GM18907 (cell line): ENCODE data around the gene CENPV.
"Not testable (repeated sequence)": the region's sequence is repeated elsewhere in the genome, so short reads cannot be mapped to it uniquely, and the experiment has no call there.

Experiments
- ATAC-seq: cut with Tn5 transposase; IDR thresholded peaks from one replicate; pipeline ENCODE4 v1.9.1; 2021; ENCODE audit warnings: mild to moderate bottlenecking, moderate library complexity; ENCODE audit not compliant: unreplicated experiment

CENPV gene

DNA sequence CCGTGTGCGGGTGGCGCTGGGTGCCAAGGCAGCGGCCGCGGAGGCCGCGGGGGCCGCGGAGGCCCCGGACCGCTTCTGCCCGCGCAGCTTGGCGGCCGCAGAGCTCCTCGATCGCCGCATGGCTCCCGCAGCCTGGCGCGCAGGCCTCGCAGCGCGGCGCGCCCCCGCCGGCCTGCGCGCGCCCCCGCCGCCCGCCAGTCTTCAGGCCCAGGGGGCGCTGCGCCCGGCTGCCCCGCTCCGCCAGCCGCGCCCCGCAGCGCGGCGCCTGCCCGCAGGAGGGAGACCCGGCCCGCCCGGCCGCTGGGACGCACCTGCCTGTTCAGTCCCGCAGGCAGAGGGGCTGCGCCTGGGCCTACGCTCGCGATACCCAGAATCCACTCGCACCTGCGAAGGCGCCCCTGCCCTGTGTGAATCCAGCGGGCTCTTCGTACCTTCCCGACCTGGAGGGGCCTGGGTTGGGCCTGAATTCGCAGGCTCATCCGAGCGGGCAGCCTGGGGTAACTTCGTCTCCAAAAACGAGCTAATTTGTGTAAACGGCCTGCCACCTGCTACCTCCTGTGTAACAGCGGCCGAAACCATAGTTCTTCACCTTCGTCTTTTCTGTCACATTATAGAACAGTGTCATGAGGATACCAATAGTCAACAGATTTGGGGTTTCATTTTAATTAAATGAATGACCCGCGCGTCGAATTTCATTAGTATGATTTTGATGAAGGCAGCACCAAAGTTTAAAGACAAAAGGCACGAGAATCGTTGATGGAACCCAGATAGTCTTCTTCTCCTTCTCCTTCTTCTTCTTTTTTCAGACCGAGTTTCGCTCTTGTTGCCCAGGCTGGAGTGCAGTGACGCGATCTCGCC, at the start of gene CENPV:
Gene CENPV, minus strand, starts transcription at position 153 of the 858 bp plus-strand sequence. Its CDS starts 33 bp downstream, at position 120.
- ATAC-seq, result peak; percentile 63

DNA sequence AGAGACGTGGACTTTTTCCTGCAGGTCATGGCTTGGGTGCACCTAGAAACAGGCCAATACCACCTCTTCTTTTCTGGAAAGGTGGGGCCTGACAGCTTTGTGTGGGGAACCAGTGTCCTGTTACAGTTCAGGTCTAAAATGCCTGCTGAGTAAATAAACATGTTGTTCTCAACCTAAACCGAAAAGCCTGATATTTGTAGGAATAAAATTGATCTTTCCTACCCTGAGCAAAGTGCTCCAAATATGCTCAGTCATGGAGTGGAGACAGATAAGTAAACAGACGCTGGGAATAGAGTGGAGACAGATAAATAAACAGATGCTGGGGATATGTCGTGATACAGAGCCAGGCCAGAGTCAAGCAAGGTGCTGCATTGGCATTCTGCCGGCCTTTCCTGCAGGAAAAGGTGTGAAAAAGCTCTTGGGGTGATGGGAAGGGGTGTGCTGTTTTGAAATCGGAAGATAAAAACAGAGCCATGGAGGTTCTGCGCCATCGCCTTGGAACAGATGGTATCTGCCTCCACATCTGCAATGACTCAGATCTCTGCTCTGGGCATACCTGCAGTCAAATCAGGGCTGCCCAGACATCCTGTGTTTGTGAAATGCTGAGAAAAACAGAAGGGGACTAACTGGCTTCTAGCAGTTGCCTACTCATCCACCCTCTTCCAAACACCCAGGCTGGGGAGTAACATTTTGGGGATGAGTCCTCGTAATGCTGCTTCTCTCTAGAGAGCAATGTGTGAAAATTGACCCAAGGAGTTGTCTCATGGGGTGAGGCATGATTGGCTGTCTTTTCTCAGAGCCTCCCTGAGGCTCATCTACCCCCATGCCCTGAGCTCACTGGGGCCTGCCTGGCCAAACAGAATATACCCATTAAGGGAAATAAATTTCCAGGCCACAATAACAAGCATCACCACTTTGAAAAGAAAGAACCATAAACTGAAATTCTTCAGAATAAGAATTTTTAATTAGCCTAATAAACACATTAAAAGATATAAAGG, 45.3 kb upstream of the CENPV start:
- peak; percentile 86 for ATAC-seq

DNA sequence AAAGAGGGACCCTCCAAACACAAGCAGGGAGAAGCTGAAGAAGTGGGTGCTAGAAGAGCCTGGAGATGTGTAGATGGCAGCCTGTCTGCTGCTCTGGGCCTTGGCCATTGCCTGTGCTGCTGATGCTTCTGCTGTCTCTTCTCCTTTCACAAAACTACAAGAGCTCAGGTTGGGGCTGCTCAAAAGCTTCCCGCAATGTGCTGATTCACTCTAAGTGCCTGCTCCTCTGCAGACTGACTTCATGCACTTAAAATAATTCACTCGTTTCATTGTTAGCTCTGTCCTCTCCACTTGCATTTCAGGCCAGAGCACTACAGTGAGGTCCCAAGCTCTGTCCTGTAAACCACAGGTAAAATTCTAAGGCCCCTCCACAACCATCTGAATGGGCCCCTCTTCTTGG, 43.4 kb upstream of the CENPV start:
- ATAC-seq, result not testable (repeated sequence)

DNA sequence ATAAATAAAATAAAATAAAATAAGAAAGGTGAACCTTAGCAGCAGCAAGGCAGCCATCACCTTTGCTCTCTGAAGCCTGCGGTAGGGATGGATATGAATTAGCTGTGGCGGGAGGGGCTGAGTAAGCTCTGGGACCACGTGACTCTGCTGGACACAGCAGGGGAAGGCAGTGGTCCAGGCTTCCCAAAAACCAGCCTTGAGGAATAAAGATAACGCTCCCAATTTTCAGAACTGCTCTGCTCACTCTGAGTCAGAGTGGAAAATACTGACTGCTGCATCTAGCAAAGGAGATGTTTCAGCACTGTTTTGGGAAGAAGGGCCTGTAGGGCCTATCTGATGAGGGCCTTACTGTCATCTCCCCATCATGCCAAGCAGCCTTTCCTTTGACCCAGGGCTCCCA, 42.6 kb upstream of the CENPV start:
- ATAC-seq, result not testable (repeated sequence)

DNA sequence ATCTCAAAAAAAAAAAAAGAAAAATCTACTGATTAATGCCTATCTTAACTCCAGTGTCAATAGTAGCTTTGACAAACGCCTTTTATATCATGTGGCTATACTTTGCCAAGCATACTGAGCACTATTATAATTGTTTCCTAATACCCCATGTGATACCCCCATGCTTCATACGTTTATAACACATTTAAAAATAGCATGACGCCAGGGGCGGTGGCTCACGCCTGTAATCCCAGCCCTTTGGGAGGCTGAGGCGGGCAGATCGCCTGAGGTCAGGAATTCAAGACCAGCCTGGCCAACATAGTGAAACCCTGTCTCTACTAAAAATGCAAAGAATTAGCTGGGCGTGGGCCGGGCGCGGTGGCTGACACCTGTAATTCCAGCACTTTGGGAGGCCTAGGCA, 39.2 kb upstream of the CENPV start:
- not testable (repeated sequence) for ATAC-seq

DNA sequence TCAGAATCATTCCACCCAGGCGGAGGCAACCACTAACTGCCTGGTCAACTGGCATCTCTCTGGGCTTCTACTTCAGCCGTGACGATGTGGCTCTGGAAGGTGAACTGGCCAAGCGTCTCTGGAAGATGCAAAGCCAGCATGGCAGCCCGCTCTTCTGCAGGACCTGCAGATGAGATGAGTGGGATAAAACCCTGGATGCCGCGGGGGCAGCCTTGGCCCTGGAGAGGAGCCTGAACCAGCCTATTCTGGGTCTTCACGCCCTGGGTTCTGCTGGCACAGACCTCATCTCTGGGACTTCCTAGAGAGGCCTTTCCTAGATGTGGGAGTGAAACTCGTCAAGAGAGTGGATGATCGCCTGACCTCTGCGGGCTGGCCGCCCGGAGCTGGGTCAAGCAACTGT, 38.2 kb upstream of the CENPV start:
- no peak for ATAC-seq

DNA sequence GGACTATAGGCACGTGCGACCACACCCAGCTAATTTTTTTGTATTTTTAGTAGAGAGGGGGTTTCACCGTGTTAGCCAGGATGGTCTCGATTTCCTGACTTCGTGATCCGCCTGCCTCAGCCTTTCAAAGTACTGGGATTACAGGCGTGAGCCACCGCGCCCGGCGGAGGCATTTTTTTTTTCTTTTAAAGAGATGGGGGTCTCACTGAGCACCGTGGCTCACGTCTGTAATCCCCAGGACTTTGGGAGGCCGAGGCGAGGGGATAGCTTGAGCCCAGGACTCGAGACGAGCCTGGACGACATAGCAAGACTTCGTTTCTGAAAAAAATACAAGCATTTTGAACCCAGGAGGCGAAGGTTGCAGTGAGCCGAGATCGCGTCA, 32.8 kb upstream of the CENPV start:
- not testable (repeated sequence) for ATAC-seq

DNA sequence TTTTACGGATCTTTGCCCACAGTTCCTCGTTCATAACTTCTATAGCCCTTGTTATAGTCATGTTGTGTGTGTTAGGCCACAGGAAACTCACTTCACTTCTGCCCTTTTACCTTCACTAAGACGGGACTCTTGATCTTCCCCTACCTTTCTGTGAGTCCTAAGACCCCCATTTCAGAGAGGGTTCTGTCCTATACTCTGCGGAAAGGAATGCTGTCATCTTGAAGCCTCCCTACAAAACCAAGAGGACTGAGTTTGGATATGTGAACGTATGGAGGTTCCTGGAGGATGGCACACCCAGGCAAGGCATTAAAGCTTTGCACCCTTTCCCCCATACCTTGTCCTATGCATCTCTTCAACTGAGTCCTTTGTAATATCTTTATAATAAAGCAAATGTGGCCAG, 31.3 kb upstream of the CENPV start:
- no peak for ATAC-seq

DNA sequence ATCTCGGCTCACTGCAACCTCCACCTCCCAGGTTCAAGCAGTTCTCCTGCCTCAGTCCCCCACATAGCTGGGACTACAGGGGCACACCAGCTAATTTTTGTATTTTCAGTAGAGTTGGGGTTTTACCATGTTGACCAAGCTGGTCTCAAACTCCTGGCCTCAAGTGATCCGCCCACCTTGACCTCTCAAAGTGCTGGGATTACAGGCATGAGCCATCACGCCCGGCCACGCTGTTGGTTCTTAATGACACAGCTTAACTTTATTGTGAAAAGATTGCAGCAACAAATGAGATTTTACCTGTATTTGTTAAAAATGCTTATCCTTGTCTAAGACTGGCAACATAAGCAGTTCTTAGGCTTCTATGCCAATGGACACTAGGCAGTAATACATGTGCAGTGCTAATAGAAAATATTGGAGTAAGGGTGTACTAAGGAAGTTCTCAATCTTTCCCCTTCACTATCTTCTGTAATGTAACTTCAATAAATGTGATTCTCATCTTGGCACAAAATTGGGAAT, 30.6 kb upstream of the CENPV start:
- no peak for ATAC-seq

DNA sequence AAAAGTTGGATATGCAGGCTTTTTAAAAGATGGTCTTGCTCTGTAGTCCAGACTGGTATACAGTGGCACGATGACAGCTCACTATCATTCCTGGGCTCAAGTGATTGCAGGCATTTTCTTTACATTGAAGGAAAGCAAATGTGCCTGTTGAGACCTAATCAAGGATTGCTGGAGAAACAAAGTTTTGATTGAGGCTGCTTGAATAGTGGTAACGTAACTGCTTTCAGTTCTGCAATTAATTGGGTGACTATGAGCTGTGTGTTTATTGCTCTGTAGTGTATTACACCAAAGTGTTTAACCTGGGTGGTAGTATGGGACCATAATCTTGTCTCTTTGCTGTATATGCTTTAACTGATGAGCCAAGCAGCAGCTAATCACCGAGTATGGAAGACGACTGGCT, 29.9 kb upstream of the CENPV start:
- ATAC-seq, result no peak

DNA sequence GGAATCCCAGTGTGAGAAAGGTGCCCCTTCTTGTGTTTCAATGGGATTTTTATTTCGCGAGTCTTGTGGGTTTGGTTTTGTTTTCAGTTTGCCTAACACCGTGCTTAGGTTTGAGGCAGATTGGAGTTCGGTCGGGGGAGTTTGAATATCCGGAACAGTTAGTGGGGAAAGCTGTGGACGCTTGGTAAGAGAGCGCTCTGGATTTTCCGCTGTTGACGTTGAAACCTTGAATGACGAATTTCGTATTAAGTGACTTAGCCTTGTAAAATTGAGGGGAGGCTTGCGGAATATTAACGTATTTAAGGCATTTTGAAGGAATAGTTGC, 28.2 kb upstream of the CENPV start:
- ATAC-seq, result peak; percentile 7

DNA sequence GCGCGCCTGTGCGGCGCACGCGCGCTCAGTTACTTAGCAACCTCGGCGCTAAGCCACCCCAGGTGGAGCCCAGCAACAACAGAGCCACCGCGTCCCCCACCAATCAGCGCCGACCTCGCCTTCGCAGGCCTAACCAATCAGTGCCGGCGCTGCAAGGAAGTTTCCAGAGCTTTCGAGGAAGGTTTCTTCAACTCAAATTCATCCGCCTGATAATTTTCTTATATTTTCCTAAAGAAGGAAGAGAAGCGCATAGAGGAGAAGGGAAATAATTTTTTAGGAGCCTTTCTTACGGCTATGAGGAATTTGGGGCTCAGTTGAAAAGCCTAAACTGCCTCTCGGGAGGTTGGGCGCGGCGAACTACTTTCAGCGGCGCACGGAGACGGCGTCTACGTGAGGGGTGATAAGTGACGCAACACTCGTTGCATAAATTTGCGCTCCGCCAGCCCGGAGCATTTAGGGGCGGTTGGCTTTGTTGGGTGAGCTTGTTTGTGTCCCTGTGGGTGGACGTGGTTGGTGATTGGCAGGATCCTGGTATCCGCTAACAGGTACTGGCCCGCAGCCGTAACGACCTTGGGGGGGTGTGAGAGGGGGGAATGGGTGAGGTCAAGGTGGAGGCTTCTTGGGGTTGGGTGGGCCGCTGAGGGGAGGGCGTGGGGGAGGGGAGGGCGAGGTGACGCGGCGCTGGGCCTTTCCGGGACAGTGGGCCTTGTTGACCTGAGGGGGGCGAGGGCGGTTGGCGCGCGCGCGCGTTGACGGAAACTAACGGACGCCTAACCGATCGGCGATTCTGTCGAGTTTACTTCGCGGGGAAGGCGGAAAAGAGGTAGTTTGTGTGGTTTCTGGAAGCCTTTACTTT, 27.6 kb upstream of the CENPV start, which contains the start of gene UBB:
Gene UBB, plus strand, starts transcription at position 452 of the 856 bp plus-strand sequence. CDS start 817 bp downstream, outside the sequence.
- ATAC-seq, result peak; percentile 94

DNA sequence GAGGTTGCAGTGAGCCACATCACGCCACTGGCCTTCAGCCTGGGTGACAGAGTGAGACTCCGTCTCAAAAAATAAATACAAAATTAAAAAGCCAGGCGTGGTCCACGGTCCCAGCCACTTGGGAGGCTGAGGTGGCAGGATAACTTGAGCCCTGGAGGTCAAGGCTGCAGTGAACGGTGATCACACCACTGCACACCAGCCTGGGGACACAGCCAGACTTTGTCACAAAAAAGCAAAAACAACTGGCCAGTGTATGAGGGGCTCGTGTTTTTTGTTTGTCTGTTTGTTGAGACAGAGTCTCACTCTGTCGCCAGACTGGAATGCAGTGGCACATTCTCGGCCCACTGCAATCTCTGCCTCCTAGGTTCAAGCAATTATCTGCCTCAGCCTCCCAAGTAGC, 26.4 kb upstream of the CENPV start:
- ATAC-seq, result no peak

DNA sequence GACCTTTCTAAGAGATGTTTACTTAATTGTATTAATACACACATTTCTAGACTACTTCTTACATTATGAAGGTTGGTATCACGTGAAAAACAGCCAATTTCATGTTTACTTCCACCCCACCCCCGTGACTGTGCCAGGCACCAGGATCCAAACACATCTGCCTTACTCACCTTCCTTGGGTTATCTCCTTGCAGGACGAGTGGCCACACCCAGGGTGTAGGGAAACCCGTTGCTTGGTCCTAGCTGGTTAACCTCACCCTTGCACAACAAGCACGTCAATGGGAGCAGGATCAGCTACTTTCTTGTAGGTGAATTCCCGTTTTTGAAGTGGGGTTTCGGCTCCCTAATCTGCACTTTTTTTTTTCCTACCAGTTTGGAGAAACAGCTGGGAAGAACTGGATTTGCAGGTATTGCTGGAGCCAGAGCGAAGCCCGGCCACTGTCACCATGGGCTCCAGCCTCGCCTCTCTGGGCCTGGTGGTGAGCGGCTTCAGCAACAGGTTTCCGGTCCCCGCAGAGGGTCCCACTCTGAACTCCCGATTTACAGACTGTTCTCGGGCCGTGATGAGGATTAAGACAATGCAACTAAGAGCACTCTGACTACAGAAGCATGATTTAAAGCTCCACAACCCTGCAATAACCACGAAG, 25.5 kb upstream of the CENPV start:
- ATAC-seq, result no peak

DNA sequence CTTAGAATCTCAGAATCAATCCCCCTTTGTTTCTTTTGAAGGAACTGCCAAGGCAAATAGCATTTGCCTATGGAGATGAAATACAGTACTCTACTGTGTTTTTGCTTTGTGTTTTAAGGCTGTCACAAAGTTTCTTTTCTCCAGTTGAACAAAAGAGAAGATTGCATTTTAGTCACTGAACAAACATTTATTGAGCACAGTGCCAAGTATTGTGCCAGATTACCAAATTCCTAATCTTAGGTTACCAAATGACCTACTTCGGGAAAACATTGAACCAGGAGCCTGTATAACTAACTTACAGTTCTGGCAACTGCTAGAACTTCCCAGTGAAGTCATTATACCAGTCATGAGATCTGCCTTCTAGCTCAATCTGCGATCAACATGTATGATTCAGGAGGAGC, 24.7 kb upstream of the CENPV start:
- ATAC-seq, result no peak

DNA sequence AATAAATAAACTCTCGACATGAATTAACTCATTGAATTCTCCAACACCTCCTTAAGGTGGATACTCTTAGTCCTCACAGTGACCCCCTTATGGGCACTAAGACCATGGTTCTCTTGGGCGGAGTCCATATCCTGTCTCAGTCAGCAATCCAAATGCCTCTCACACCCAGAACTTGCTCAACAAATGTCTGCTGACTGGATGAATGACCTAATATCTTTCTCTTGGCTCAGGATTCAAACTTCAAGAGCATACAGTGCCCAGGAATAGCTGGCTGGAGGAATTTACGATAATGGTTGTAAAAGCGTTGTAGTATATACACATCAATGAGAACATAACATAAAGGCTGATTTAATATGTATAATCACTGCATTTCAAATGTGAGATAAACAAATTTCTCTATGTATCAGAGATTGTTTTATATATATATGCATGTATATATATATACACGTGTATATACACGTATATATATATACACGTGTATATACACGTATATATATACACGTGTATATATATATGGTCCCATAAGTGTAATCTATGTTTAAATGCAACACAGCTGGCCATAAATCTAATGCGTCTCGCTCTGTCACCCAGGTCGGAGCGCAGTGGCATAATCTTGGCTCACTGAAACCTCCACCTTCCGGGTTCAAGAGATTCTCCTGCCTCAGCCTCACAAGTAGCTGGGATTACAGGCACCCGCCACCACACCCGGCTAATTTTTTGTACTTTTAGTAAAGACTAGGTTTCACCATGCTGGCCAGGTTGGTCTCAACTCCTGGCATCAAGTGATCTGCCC, 21.1 kb upstream of the CENPV start:
- ATAC-seq, result no peak

DNA sequence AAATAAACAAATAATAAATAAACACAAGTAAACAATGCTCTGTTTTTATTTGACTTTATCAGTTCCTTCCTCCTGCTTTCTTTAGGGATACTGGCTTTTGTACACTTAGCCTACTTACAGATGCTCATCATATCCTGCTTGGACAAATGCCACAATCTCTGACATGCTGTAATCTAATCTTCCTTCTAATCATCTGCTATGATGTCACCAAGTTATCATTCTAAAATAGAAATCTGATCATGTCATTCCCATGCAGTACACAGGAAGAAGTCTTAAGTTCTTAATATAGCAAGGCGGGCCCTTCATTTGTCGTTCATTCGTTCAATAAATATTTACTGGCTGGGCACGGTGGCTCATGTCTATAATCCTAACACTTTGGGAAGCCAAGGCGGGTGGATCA, 18.5 kb upstream of the CENPV start:
- no peak for ATAC-seq

DNA sequence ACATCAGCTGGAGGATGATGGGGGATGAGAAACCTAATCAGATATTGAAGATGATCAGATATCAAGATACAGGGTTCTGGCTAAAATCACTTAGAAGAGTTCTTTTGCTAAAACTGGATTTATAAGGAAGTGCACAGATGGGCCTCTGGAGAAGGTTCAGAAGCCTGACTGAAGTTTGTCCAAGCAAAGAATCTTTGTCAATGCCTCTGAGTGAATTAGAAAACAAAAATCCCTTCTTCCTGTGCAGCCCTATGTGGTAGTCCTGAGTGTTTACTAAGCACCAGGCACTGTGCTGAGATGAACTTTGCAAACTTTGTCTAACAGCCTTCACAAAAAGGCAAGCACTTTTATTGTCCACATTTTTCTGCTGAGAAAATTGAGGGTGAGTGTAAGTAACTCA, 11.4 kb upstream of the CENPV start:
- no peak for ATAC-seq
